Measurements from ENCODE around the gene GTPBP1.
A peak's percentile ranks its signal among the peaks of the same experiment; 100 is the strongest.

Gene GTPBP1

GRCh38 chr22:38696606-38697424 is 8.9 kb upstream of the GTPBP1 start:
- Histone ChIP-seq H3K4me1 (ENCODE audit: control insufficient read depth in 2 of 2, insufficient read depth in 1 of 2, low read depth in 1 of 2, low read length in 2 of 2) (peaks cover 11 to 33% of the 10 kb centered on the region in 2 donors), H2AK5ac (ENCODE audit: low read depth, low read length) (no peak overlapping the region), H3K4me2 (ENCODE audit: insufficient read depth, low read length, poor library complexity, severe bottlenecking) (no peak overlapping the region), H3K9me3 (replicated peaks in 1 of 2; ENCODE audit: control insufficient read depth in 2 of 2, insufficient read depth in 1 of 2, low read depth in 1 of 2, low read length in 2 of 2) (no peaks in the 10 kb centered on the region), H2BK5ac (ENCODE audit: low read length) (no peak overlapping the region), H3K27ac (replicated peaks; ENCODE audit: low read length) (no peak overlapping the region), H4K91ac (ENCODE audit: low read depth, low read length, poor library complexity) (no peak overlapping the region), H3K4me3 (ENCODE audit: low read length in 2 of 2) (peak overlapping the region in 1 of 2 donors; percentile 11), H2BK12ac (ENCODE audit: low read length) (no peak overlapping the region), H3K36me3 (replicated peaks in 1 of 2; ENCODE audit: control insufficient read depth in 2 of 2, insufficient read depth in 2 of 2, low read length in 2 of 2) (peaks cover 3 to 64% of the 10 kb centered on the region in 2 donors), H4K8ac (ENCODE audit: low read depth, low read length) (no peak overlapping the region), H2BK120ac (ENCODE audit: low read depth, low read length) (no peak overlapping the region), H3K23ac (ENCODE audit: low read depth, low read length, poor library complexity) (no peak overlapping the region), H2BK15ac (ENCODE audit: low read length) (no peak overlapping the region), H3K14ac (ENCODE audit: low read length) (no peak overlapping the region), H2AFZ (ENCODE audit: low read length) (no peak overlapping the region), H3K79me1 (ENCODE audit: low read depth, low read length) (peaks cover 4% of the 10 kb centered on the region), H3K27me3 (ENCODE audit: control insufficient read depth in 3 of 3, insufficient read depth in 3 of 3, low read depth in 1 of 3, low read length in 3 of 3) (no peaks in the 10 kb centered on the region), H3K18ac (ENCODE audit: low read length) (no peak overlapping the region), H3K9ac (ENCODE audit: low read depth, low read length, poor library complexity) (no peak overlapping the region), H3K4ac (ENCODE audit: low read length) (no peak overlapping the region)
- WGBS, 2 donors (ENCODE audit: extremely low coverage in 2 of 2, insufficient read length in 2 of 2, insufficient replicate concordance in 1 of 2), result no CpG with 5 or more reads among the region's 3 CpGs
- no peak for DNase-seq (ENCODE audit: low spot score)

DNA sequence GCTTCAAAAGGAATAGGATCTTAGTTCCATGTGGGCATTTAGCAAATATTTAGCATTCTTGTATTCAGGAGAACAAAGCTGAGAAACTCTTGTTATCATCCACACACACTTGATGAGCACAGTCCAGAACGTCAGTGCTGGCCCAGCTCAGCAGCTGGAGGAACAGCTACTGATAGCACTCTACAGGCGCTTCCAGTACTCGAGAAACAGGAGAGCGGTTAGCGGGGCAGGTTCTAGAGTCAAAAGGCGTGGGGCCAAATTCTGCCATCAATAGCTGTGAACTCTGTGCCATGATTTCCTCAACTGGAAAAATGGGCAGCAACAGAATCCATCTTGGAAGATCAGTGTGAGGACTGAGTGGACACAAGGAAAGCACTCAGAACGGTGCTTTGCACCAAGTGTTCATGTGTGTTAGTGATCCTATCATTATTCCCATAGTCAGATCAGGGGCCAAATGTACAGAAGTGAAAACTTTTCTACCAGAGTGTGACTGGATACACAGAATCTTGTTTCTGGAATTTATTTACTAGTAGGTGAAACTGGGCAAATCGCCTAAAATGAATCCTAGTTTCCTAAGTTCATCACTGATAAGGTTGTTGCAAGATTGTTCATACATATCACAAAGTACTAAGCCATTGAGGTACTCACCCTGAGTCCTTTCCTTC is 8.2 kb upstream of the GTPBP1 start:
- H3K27me3 ChIP-seq (ENCODE audit: control insufficient read depth in 3 of 3, insufficient read depth in 3 of 3, low read depth in 1 of 3, low read length in 3 of 3), result no peaks in the 10 kb centered on the region
- H3K9me3 ChIP-seq (replicated peaks in 1 of 2; ENCODE audit: control insufficient read depth in 2 of 2, insufficient read depth in 1 of 2, low read depth in 1 of 2, low read length in 2 of 2), result no peaks in the 10 kb centered on the region
- no peak overlapping the region for H3K18ac ChIP-seq (ENCODE audit: low read length)
- no peak overlapping the region for H3K23ac ChIP-seq (ENCODE audit: low read depth, low read length, poor library complexity)
- no peak overlapping the region for H2BK5ac ChIP-seq (ENCODE audit: low read length)
- no peak overlapping the region for H3K4me2 ChIP-seq (ENCODE audit: insufficient read depth, low read length, poor library complexity, severe bottlenecking)
- no peak overlapping the region for H3K14ac ChIP-seq (ENCODE audit: low read length)
- H3K79me1 ChIP-seq (ENCODE audit: low read depth, low read length), result peaks cover 4% of the 10 kb centered on the region
- no peak overlapping the region for H4K8ac ChIP-seq (ENCODE audit: low read depth, low read length)
- no peak overlapping the region for H3K4ac ChIP-seq (ENCODE audit: low read length)
- DNase-seq (ENCODE audit: low spot score), result no peak
- no peak overlapping the region for H4K91ac ChIP-seq (ENCODE audit: low read depth, low read length, poor library complexity)
- no peak overlapping the region for H3K9ac ChIP-seq (ENCODE audit: low read depth, low read length, poor library complexity)
- no peak overlapping the region for H2AK5ac ChIP-seq (ENCODE audit: low read depth, low read length)
- H2BK12ac ChIP-seq (ENCODE audit: low read length), result no peak overlapping the region
- H2BK120ac ChIP-seq (ENCODE audit: low read depth, low read length), result no peak overlapping the region
- peak overlapping the region in 1 of 2 donors; percentile 11 for H3K4me3 ChIP-seq (ENCODE audit: low read length in 2 of 2)
- no peak overlapping the region for H2BK15ac ChIP-seq (ENCODE audit: low read length)
- WGBS, 2 donors (ENCODE audit: extremely low coverage in 2 of 2, insufficient read length in 2 of 2, insufficient replicate concordance in 1 of 2), result no CpG with 5 or more reads among the region's 8 CpGs
- peaks cover 11 to 33% of the 10 kb centered on the region in 2 donors for H3K4me1 ChIP-seq (ENCODE audit: control insufficient read depth in 2 of 2, insufficient read depth in 1 of 2, low read depth in 1 of 2, low read length in 2 of 2)
- no peak overlapping the region for H2AFZ ChIP-seq (ENCODE audit: low read length)
- H3K36me3 ChIP-seq (replicated peaks in 1 of 2; ENCODE audit: control insufficient read depth in 2 of 2, insufficient read depth in 2 of 2, low read length in 2 of 2), result peaks cover 3 to 59% of the 10 kb centered on the region in 2 donors
- no peak overlapping the region for H3K27ac ChIP-seq (replicated peaks; ENCODE audit: low read length)

GRCh38 chr22:38698407-38699094 is 7.2 kb upstream of the GTPBP1 start:
- Histone ChIP-seq H2AK5ac (ENCODE audit: low read depth, low read length) (no peak overlapping the region), H3K23ac (ENCODE audit: low read depth, low read length, poor library complexity) (no peak overlapping the region), H2AFZ (ENCODE audit: low read length) (no peak overlapping the region), H3K27me3 (ENCODE audit: control insufficient read depth in 3 of 3, insufficient read depth in 3 of 3, low read depth in 1 of 3, low read length in 3 of 3) (no peaks in the 10 kb centered on the region), H3K4ac (ENCODE audit: low read length) (no peak overlapping the region), H3K4me3 (ENCODE audit: low read length in 2 of 2) (peak overlapping the region in 1 of 2 donors; percentile 75), H3K79me1 (ENCODE audit: low read depth, low read length) (peaks cover 4% of the 10 kb centered on the region), H3K9ac (ENCODE audit: low read depth, low read length, poor library complexity) (no peak overlapping the region), H2BK15ac (ENCODE audit: low read length) (no peak overlapping the region), H4K8ac (ENCODE audit: low read depth, low read length) (no peak overlapping the region), H3K27ac (replicated peaks; ENCODE audit: low read length) (no peak overlapping the region), H4K91ac (ENCODE audit: low read depth, low read length, poor library complexity) (no peak overlapping the region), H3K14ac (ENCODE audit: low read length) (no peak overlapping the region), H3K36me3 (replicated peaks in 1 of 2; ENCODE audit: control insufficient read depth in 2 of 2, insufficient read depth in 2 of 2, low read length in 2 of 2) (peaks cover 3 to 50% of the 10 kb centered on the region in 2 donors), H3K4me1 (ENCODE audit: control insufficient read depth in 2 of 2, insufficient read depth in 1 of 2, low read depth in 1 of 2, low read length in 2 of 2) (peaks cover 11 to 33% of the 10 kb centered on the region in 2 donors), H3K4me2 (ENCODE audit: insufficient read depth, low read length, poor library complexity, severe bottlenecking) (peak overlapping the region; percentile 78), H3K9me3 (replicated peaks in 1 of 2; ENCODE audit: control insufficient read depth in 2 of 2, insufficient read depth in 1 of 2, low read depth in 1 of 2, low read length in 2 of 2) (no peaks in the 10 kb centered on the region), H2BK5ac (ENCODE audit: low read length) (no peak overlapping the region), H3K18ac (ENCODE audit: low read length) (no peak overlapping the region), H2BK12ac (ENCODE audit: low read length) (no peak overlapping the region), H2BK120ac (ENCODE audit: low read depth, low read length) (no peak overlapping the region)
- no CpG with 5 or more reads among the region's 13 CpGs for WGBS, 2 donors (ENCODE audit: extremely low coverage in 2 of 2, insufficient read length in 2 of 2, insufficient replicate concordance in 1 of 2)
- no peak for DNase-seq (ENCODE audit: low spot score)

GRCh38 chr22:38699143-38699542 is 6.6 kb upstream of the GTPBP1 start:
- Histone ChIP-seq H4K91ac (ENCODE audit: low read depth, low read length, poor library complexity) (no peak overlapping the region), H3K4me3 (ENCODE audit: low read length in 2 of 2) (peak overlapping the region; percentile 70 to 75), H2BK12ac (ENCODE audit: low read length) (no peak overlapping the region), H3K27ac (replicated peaks; ENCODE audit: low read length) (no peak overlapping the region), H3K14ac (ENCODE audit: low read length) (no peak overlapping the region), H2AK5ac (ENCODE audit: low read depth, low read length) (no peak overlapping the region), H3K18ac (ENCODE audit: low read length) (no peak overlapping the region), H2BK15ac (ENCODE audit: low read length) (no peak overlapping the region), H3K79me1 (ENCODE audit: low read depth, low read length) (peaks cover 4% of the 10 kb centered on the region), H3K4ac (ENCODE audit: low read length) (no peak overlapping the region), H3K36me3 (replicated peaks in 1 of 2; ENCODE audit: control insufficient read depth in 2 of 2, insufficient read depth in 2 of 2, low read length in 2 of 2) (peaks cover 2 to 44% of the 10 kb centered on the region in 2 donors), H3K4me1 (ENCODE audit: control insufficient read depth in 2 of 2, insufficient read depth in 1 of 2, low read depth in 1 of 2, low read length in 2 of 2) (peaks cover 11 to 33% of the 10 kb centered on the region in 2 donors), H2BK120ac (ENCODE audit: low read depth, low read length) (no peak overlapping the region), H3K23ac (ENCODE audit: low read depth, low read length, poor library complexity) (no peak overlapping the region), H2AFZ (ENCODE audit: low read length) (no peak overlapping the region), H3K9ac (ENCODE audit: low read depth, low read length, poor library complexity) (no peak overlapping the region), H2BK5ac (ENCODE audit: low read length) (no peak overlapping the region), H3K27me3 (ENCODE audit: control insufficient read depth in 3 of 3, insufficient read depth in 3 of 3, low read depth in 1 of 3, low read length in 3 of 3) (no peaks in the 10 kb centered on the region), H4K8ac (ENCODE audit: low read depth, low read length) (no peak overlapping the region), H3K4me2 (ENCODE audit: insufficient read depth, low read length, poor library complexity, severe bottlenecking) (peak overlapping the region; percentile 78), H3K9me3 (replicated peaks in 1 of 2; ENCODE audit: control insufficient read depth in 2 of 2, insufficient read depth in 1 of 2, low read depth in 1 of 2, low read length in 2 of 2) (no peaks in the 10 kb centered on the region)
- no CpG with 5 or more reads among the region's 5 CpGs for WGBS, 2 donors (ENCODE audit: extremely low coverage in 2 of 2, insufficient read length in 2 of 2, insufficient replicate concordance in 1 of 2)
- no peak for DNase-seq (ENCODE audit: low spot score)
